ENCODE data around the gene NF1. TPM values are rescaled to one million over a fixed set of nuclear protein-coding genes. Genes with fewer than 3 reads are reported as not detected.

The NF1 gene
- total RNA-seq, 4 donors from 2014 or later, result 34.8 to 106 (median 59.2) TPM

GRCh38 chr17:31073411-31073810, 21.4 kb upstream of the NF1 start:
- Histone ChIP-seq H3K27me3 (no peaks in the 10 kb centered on the region), H3K4me3 (no peak overlapping the region), H3K27ac (no peak overlapping the region), H3K36me3 (no peaks in the 10 kb centered on the region), H3K9me3 (no peaks in the 10 kb centered on the region), H3K4me1 (peaks cover 0 to 16% (median 6%) of the 10 kb centered on the region in 4 donors)
- intact Hi-C loops (cut with DNase I; ENCODE audit: low total_unique reads) (no loop called here), in situ Hi-C loops (cut with MboI; ENCODE audit: low pct_ligation_motif_present in 1 of 4, low pct_unique_long_range_greater_than_20kb in 1 of 4, low sequenced_read_pairs in 3 of 4) (no loop called here)
- TF ChIP-seq POLR2AphosphoS5 (IDR thresholded peaks at IDR 0.05) (no peak), POLR2A (IDR thresholded peaks at IDR 0.05) (no peak), EP300 (IDR thresholded peaks at IDR 0.05; ENCODE audit: low read depth) (no peak), CTCF (IDR thresholded peaks at IDR 0.05) (no peak)
- 0 to 48% methylated on average over 1 to 4 of the region's 4 CpGs for WGBS, 2 donors (ENCODE audit: low coverage in 1 of 2)
- DNase-seq, result peak; percentile 24

GRCh38 chr17:31074772-31075555, 19.8 kb upstream of the NF1 start:
- no peak for DNase-seq

GRCh38 chr17:31078290-31078689, 16.5 kb upstream of the NF1 start:
- WGBS, 2 donors (ENCODE audit: low coverage in 1 of 2), result 50 to 61% methylated on average over 2 to 3 of the region's 4 CpGs
- H3K9me3 ChIP-seq, result no peaks in the 10 kb centered on the region
- in situ Hi-C loops (cut with MboI; ENCODE audit: low pct_ligation_motif_present in 1 of 4, low pct_unique_long_range_greater_than_20kb in 1 of 4, low sequenced_read_pairs in 3 of 4) (no loop called here), intact Hi-C loops (cut with DNase I; ENCODE audit: low total_unique reads) (no loop called here)
- H3K27me3 ChIP-seq, result no peaks in the 10 kb centered on the region
- H3K4me3 ChIP-seq, result no peak overlapping the region
- DNase-seq, result no peak
- no peaks in the 10 kb centered on the region for H3K36me3 ChIP-seq
- peaks cover 0 to 4% (median 2%) of the 10 kb centered on the region in 4 donors for H3K4me1 ChIP-seq
- H3K27ac ChIP-seq, result no peak overlapping the region
- TF ChIP-seq CTCF (IDR thresholded peaks at IDR 0.05), result no peak

More at GRCh38 chr17:31074772-31075555, 19.8 kb upstream of the NF1 start:
- no peak for TF ChIP-seq EP300 (IDR thresholded peaks at IDR 0.05; ENCODE audit: low read depth)
- TF ChIP-seq POLR2A (IDR thresholded peaks at IDR 0.05), result no peak
- no peak for TF ChIP-seq POLR2AphosphoS5 (IDR thresholded peaks at IDR 0.05)
- TF ChIP-seq CTCF (IDR thresholded peaks at IDR 0.05), result no peak
- H3K27ac ChIP-seq, result no peak overlapping the region
- no peak overlapping the region for H3K4me3 ChIP-seq
- H3K4me1 ChIP-seq, result peaks cover 0 to 9% (median 4%) of the 10 kb centered on the region in 4 donors
- H3K27me3 ChIP-seq, result no peaks in the 10 kb centered on the region
- no peaks in the 10 kb centered on the region for H3K36me3 ChIP-seq
- intact Hi-C loops (cut with DNase I; ENCODE audit: low total_unique reads) (no loop called here), in situ Hi-C loops (cut with MboI; ENCODE audit: low pct_ligation_motif_present in 1 of 4, low pct_unique_long_range_greater_than_20kb in 1 of 4, low sequenced_read_pairs in 3 of 4) (no loop called here)
- 64 to 72% methylated on average over 3 to 4 of the region's 4 CpGs for WGBS, 2 donors (ENCODE audit: low coverage in 1 of 2)
- no peaks in the 10 kb centered on the region for H3K9me3 ChIP-seq

GRCh38 chr17:31079731-31080130, 15.0 kb upstream of the NF1 start:
- TF ChIP-seq EP300 (IDR thresholded peaks at IDR 0.05; ENCODE audit: low read depth), result no peak
- no peak for TF ChIP-seq POLR2A (IDR thresholded peaks at IDR 0.05)
- TF ChIP-seq CTCF (IDR thresholded peaks at IDR 0.05), result no peak
- intact Hi-C loops (cut with DNase I; ENCODE audit: low total_unique reads), result loop anchor here (1.0 kb wide), 1 partner anchor 32 kb away; no protein-coding TSS in a partner anchor
- 50% methylated on average over 1 of the region's 1 CpG; no CpG with 5 or more reads in 1 of the 2 donors for WGBS, 2 donors (ENCODE audit: low coverage in 1 of 2)
- Histone ChIP-seq H3K27me3 (no peaks in the 10 kb centered on the region), H3K9me3 (no peaks in the 10 kb centered on the region), H3K4me1 (no peaks in the 10 kb centered on the region), H3K27ac (no peak overlapping the region), H3K4me3 (no peak overlapping the region), H3K36me3 (no peaks in the 10 kb centered on the region)
- no peak for DNase-seq
- in situ Hi-C loops (cut with MboI; ENCODE audit: low pct_ligation_motif_present in 1 of 4, low pct_unique_long_range_greater_than_20kb in 1 of 4, low sequenced_read_pairs in 3 of 4), result no loop called here
